Adipocyte (in vitro differentiated cells): Measurements from ENCODE around the gene CPLX1.

Experiments used
- DNase-seq: peaks from one replicate; pipeline ENCODE4 v3.0.0-alpha.2; 2015; ENCODE audit warnings: low read depth
- H3K27me3 ChIP-seq: replicated peaks from 2 replicates; pipeline ENCODE4 v1.7.0; 2013; ENCODE audit warnings: mild to moderate bottlenecking, low read length, moderate library complexity; ENCODE audit not compliant: control insufficient read depth, insufficient read depth
- H3K36me3 ChIP-seq: 2 replicates; pipeline ENCODE4 v1.7.0; 2013; ENCODE audit warnings: low read length, mild to moderate bottlenecking, moderate library complexity; ENCODE audit not compliant: control insufficient read depth, insufficient read depth, severe bottlenecking
- H3K4me1 ChIP-seq: 2 replicates; pipeline ENCODE4 v1.7.0; 2013; ENCODE audit warnings: mild to moderate bottlenecking, low read length, moderate library complexity; ENCODE audit not compliant: control insufficient read depth, insufficient read depth
- H3K4me3 ChIP-seq: 2 replicates; pipeline ENCODE4 v1.7.0; 2013; ENCODE audit warnings: mild to moderate bottlenecking, low read length, moderate library complexity
- H3K9ac ChIP-seq: 2 replicates; pipeline ENCODE4 v1.7.0; 2013; ENCODE audit warnings: mild to moderate bottlenecking, low read length, moderate library complexity
- H3K9me3 ChIP-seq: 2 replicates; pipeline ENCODE4 v1.7.0; 2013; ENCODE audit warnings: mild to moderate bottlenecking, low read length, moderate library complexity; ENCODE audit not compliant: control insufficient read depth

CPLX1 gene

GRCh38 chr4:839675-840443 lies 13.9 kb upstream of the CPLX1 start:
- H3K4me1 ChIP-seq, result peaks cover 2% of the 10 kb centered on the region

GRCh38 chr4:837772-838171 lies 11.8 kb upstream of the CPLX1 start:
- H3K9me3 ChIP-seq, result peaks cover 13% of the 10 kb centered on the region
- no peaks in the 10 kb centered on the region for H3K4me1 ChIP-seq
- H3K4me3 ChIP-seq, result no peak overlapping the region
- no peak overlapping the region for H3K9ac ChIP-seq
- peaks cover 15% of the 10 kb centered on the region for H3K27me3 ChIP-seq
- no peaks in the 10 kb centered on the region for H3K36me3 ChIP-seq
- no peak for DNase-seq

More at GRCh38 chr4:839675-840443, 13.9 kb upstream of the CPLX1 start:
- no peak for DNase-seq
- Histone ChIP-seq H3K9ac (no peak overlapping the region), H3K9me3 (peaks cover 13% of the 10 kb centered on the region), H3K27me3 (peaks cover 2% of the 10 kb centered on the region), H3K4me3 (no peak overlapping the region), H3K36me3 (no peaks in the 10 kb centered on the region)

GRCh38 chr4:836750-837301 lies 10.9 kb upstream of the CPLX1 start:
- no peak for DNase-seq
- peaks cover 22% of the 10 kb centered on the region for H3K27me3 ChIP-seq
- H3K9ac ChIP-seq, result no peak overlapping the region
- H3K4me1 ChIP-seq, result no peaks in the 10 kb centered on the region
- H3K36me3 ChIP-seq, result no peaks in the 10 kb centered on the region
- H3K4me3 ChIP-seq, result no peak overlapping the region
- peaks cover 13% of the 10 kb centered on the region for H3K9me3 ChIP-seq

- DNase-seq, result no peak
- Histone ChIP-seq H3K9ac (no peak overlapping the region), H3K27me3 (peaks cover 22% of the 10 kb centered on the region), H3K9me3 (peaks cover 13% of the 10 kb centered on the region), H3K4me3 (no peak overlapping the region), H3K36me3 (no peaks in the 10 kb centered on the region), H3K4me1 (no peaks in the 10 kb centered on the region)
Observed at GRCh38 chr4:836003-836511, 10.1 kb upstream of the CPLX1 start.

- Histone ChIP-seq H3K4me1 (no peaks in the 10 kb centered on the region), H3K9me3 (peaks cover 13% of the 10 kb centered on the region), H3K27me3 (peaks cover 26% of the 10 kb centered on the region), H3K36me3 (no peaks in the 10 kb centered on the region), H3K4me3 (no peak overlapping the region), H3K9ac (no peak overlapping the region)
- DNase-seq, result no peak
Observed at GRCh38 chr4:835148-836002, 9.4 kb upstream of the CPLX1 start.

GRCh38 chr4:834368-835147 lies 8.6 kb upstream of the CPLX1 start:
- no peak overlapping the region for H3K9ac ChIP-seq
- H3K9me3 ChIP-seq, result peaks cover 13% of the 10 kb centered on the region
- DNase-seq, result no peak
- H3K4me3 ChIP-seq, result no peak overlapping the region
- peaks cover 34% of the 10 kb centered on the region for H3K27me3 ChIP-seq
- H3K4me1 ChIP-seq, result no peaks in the 10 kb centered on the region
- no peaks in the 10 kb centered on the region for H3K36me3 ChIP-seq

- Histone ChIP-seq H3K9ac (no peak overlapping the region), H3K27me3 (peaks cover 35% of the 10 kb centered on the region), H3K4me3 (no peak overlapping the region), H3K36me3 (no peaks in the 10 kb centered on the region), H3K9me3 (peaks cover 13% of the 10 kb centered on the region), H3K4me1 (no peaks in the 10 kb centered on the region)
- no peak for DNase-seq
Observed at GRCh38 chr4:833731-834367, 7.9 kb upstream of the CPLX1 start.

- Histone ChIP-seq H3K36me3 (no peaks in the 10 kb centered on the region), H3K9ac (no peak overlapping the region), H3K9me3 (peaks cover 10% of the 10 kb centered on the region), H3K4me1 (no peaks in the 10 kb centered on the region), H3K27me3 (peaks cover 38% of the 10 kb centered on the region), H3K4me3 (no peak overlapping the region)
- no peak for DNase-seq
Observed at GRCh38 chr4:833156-833555, 7.2 kb upstream of the CPLX1 start.

- no peak for DNase-seq
- no peaks in the 10 kb centered on the region for H3K36me3 ChIP-seq
- no peak overlapping the region for H3K4me3 ChIP-seq
Observed at GRCh38 chr4:832536-832935, 6.6 kb upstream of the CPLX1 start.

GRCh38 chr4:832108-832507 lies 6.2 kb upstream of the CPLX1 start:
- H3K4me1 ChIP-seq, result no peaks in the 10 kb centered on the region
- no peak overlapping the region for H3K4me3 ChIP-seq
- H3K9ac ChIP-seq, result no peak overlapping the region
- peaks cover 48% of the 10 kb centered on the region for H3K27me3 ChIP-seq
- peaks cover under 1% of the 10 kb centered on the region for H3K9me3 ChIP-seq
- H3K36me3 ChIP-seq, result no peaks in the 10 kb centered on the region
- no peak for DNase-seq

More at GRCh38 chr4:832536-832935, 6.6 kb upstream of the CPLX1 start:
- H3K9me3 ChIP-seq, result peaks cover 4% of the 10 kb centered on the region
- no peaks in the 10 kb centered on the region for H3K4me1 ChIP-seq
- peaks cover 44% of the 10 kb centered on the region for H3K27me3 ChIP-seq
- no peak overlapping the region for H3K9ac ChIP-seq
